Astrocyte of the cerebellum (primary cell): ENCODE results near the gene ANKRD31.

Source experiments
- DNase-seq: peaks from one replicate; pipeline ENCODE4 v3.0.0-alpha.2; 2011; ENCODE audit warnings: low read depth
- H3K4me3 ChIP-seq: 2 replicates; pipeline ENCODE4 v1.5.1; 2011; ENCODE audit warnings: mild to moderate bottlenecking, low read depth, low read length, moderate library complexity
- CTCF ChIP-seq: IDR thresholded peaks from 2 replicates; pipeline ENCODE4 v1.5.1; 2012; ENCODE audit warnings: low read length, low read depth, moderate library complexity, mild to moderate bottlenecking; ENCODE audit errors: missing control alignments
- in situ Hi-C: cut with HindIII; loops from 2 replicates; pipeline ENCODE4 v1.10.0; 2017; ENCODE audit warnings: low sequenced_read_pairs

The ANKRD31 gene

GRCh38 chr5:75020016-75020656 lies 216.5 kb downstream of the ANKRD31 start:
- H3K4me3 ChIP-seq: no peak overlapping the region
- in situ Hi-C loops: no loop called here
- no peak for TF ChIP-seq CTCF
- no peak for DNase-seq

- no peak for DNase-seq
- in situ Hi-C loops: no loop called here
- no peak overlapping the region for H3K4me3 ChIP-seq
- no peak for TF ChIP-seq CTCF
Measured at GRCh38 chr5:75018805-75019587, 217.7 kb downstream of the ANKRD31 start.
